AML-193 (cell line): ENCODE data around the gene ZCCHC18.

Experiments used
- DNase-seq, 2 experiments: peaks; one replicate each; lab custom pipeline; 2025; lab: John Stamatoyannopoulos, UW

ZCCHC18 gene

DNA sequence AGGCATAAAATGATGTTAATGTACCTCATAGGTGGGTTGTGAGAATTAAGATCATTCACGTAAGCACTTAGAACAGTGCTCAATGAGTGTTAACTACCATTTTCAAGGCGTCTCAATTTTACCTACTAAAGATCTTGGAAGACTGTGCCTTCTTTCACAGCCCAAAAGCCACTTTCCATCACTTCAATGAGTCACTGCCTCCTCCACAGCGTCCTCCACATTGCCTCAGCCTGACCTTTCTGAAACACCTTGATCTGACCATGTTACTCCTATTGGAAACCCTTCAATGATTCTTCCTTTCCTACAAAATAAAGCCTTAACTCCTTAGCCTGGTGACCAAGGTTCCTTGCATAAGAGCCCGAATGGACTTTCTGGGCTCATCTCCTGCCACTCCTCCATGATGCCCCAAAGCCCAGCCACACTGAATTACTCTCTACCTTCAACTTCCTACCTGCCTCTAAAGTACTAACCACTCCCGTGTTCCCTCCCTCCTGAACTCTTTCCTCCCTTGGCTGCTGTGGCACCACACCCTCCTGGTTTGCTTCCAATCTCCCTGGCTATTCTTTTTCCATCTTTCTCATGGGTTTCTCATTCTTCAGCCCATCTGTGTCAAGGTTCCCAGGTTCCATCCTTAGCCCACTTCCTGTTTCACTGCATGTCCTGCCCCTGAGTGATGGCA is 22.4 kb downstream of the ZCCHC18 start:
- no peak for DNase-seq

DNA sequence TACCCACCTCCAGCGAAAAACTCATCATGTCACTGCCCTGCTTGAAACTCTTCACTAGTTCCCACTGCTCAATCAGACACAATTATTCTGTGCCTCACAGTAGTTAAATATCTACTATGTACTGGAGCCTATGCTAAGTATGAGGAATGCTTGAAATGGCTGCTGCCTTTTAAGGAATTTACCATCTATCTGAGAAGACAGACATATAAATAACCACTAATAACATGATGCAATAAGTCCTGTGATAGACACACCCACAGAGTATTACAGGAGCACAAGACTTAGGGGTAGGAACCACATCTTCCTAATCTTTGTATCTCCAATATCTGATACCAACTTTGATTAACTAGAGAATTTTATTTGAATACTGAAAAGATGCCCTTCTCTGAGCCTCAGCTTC is 23.4 kb downstream of the ZCCHC18 start:
- DNase-seq: no peak

DNA sequence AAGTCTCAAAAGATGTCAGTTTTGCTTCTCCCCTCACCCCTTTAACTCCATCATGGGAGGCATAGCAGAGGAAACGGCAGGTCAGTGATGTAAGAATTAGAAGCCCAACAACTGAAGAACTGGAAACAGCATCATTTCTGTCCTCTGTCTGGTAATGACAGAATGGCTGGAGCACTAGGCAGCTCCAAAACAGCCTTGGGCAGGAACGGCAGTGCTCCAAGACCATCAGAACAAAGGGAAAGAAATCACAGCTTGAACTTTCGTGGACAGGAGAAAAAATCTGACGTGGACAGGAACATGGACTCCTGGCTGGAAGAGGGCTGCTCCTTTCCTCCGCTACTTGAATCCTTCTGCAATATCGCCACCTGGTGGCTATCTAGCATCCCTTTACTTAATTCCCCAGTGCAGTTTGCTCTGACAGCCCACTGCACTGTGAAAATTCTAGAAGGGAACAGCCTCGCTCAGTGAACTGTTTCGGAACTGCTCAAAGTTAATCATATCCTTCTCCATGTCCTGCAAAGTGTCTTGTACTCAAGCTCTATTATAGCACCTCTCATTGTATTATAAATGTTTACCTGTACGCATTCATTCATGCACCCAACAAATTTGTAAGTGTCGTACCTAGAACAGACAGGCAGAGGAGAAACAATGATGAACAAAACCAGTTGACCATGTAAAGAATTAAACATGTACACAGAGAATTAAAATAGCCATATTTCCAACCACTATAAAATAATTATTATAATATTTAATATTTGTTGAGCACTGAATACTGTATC is 24.1 kb downstream of the ZCCHC18 start:
- DNase-seq: peak; percentile 17 to 41

DNA sequence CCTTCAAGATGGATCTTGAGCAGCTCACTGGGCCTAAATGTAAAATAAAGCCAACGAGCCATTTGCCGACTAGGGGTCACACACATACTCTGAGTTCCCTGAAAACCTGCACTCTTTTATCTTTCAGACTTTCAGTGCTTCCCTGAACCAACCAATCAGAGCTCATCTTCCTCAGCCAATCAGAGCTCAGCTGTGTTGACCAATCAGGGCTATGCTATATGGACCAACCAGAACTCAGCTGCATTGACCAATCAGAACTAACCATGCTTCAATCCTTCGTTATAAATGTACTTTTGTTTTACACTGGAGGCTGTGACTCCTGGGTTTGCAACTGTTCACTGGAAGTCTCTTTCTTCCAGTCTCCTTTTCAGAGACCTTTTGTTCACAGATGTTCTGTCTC is 25.2 kb downstream of the ZCCHC18 start:
- no peak for DNase-seq

DNA sequence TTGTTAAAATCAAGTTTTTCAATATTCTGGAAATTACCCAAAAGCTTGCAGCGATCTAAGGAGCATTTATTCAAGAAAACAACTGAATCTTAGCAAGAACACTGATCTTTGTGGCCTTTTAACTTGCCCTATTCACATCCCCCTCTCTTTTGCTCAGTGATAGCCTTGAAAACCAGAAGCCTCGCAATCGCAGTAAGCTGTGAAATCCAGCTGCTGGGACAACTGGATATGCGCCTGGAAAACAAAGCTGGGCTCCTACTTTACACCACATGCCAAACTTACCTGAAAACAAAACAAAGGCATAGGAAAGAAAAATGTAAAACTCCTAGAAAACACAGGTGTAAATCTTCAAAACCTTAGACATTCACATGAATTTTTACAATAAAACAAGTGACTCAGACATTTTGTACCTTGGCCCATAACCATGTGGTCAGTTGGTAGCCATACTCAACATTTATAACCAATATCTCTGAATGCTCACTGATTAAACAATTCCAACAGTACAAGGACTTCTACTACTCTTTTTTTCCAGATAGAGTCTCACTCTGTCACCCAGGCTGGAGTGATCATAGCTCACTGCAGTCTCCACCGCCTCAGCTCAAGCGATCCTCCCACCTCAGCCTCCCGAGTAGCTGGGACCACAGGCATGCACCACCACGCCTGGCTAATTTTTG is 28.9 kb downstream of the ZCCHC18 start:
- DNase-seq: no peak

DNA sequence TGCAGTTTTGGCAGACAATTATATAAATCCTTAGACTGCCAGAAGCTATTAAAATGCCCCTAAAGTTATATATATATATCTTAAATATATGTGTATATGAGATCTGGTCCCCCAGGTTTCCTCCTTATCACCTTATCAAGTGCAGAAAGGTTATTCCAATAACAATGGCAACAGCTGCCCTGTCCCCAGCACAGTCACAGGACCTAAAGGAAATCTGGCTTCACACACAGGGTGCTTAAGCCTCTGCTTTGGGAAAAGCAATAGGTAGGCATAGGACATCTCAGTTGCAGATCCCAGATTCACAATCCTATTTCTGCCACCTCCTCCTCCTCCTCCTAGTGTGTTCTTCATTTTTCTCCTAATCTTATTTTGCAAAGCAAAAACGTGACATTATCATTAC is 38.7 kb downstream of the ZCCHC18 start:
- DNase-seq: no peak

DNA sequence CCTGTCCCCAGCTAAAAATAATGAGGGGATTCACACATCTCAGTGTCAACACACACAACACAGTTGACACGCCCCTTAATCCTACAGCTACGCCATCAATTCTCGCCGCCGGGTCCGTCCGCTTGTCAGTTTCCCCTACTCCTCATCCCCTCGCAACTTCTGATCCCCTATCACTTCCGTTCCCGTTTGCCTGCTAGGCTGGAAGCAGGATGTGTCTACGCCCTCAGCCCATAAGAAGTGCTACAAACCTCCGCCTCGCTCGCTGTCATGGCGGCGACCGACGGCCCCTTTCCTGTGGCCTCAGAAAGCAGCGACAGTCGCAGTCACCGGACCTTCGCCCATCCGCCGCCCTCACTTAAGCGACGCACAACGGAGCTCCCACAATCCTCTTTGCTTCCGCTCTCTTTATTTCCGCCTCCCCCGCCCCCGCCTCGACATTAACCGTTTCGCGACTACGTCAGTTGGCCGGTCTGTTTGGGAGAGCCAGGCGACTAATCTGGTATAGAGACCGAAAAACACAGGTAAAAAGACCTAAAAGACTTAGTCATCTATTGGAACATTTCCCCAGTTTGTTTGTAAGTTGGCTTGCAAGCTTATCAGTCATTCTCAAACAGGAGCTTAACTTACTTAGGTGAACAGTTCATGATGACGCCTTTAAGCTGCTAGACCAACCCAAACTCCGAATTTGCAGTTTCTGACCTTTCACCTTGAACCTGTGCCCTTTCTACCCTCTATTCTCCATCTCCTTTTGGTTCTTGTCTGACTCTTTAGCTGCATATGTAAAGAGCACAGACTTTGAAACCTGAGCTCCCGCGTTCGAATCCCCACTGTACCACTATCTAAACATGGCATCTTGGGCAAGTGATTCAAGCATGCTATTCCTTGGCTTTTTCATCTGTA is 44.6 kb downstream of the ZCCHC18 start, which contains the start of gene SLC25A53:
Gene SLC25A53, minus strand, starts transcription at position 380 of the 900 bp plus-strand sequence. CDS start 51,752 bp downstream, outside the sequence.
- DNase-seq: peak; percentile 73
